Activated CD4-positive, CD25-positive, alpha-beta regulatory T cell treated with anti-CD3 and anti-CD28 coated beads, Interleukin-2, amount 50 U/mL, for 16 hours (primary cell): Measurements from ENCODE around the gene KLK15.
"Not testable (repeated sequence)": the region's sequence is repeated elsewhere in the genome, so short reads cannot be mapped to it uniquely, and the experiment has no call there.

Experiments
- DNase-seq: peaks from one replicate; pipeline ENCODE4 v3.0.0-alpha.2; 2020; ENCODE audit warnings: low read depth, low spot score

KLK15 gene

DNA sequence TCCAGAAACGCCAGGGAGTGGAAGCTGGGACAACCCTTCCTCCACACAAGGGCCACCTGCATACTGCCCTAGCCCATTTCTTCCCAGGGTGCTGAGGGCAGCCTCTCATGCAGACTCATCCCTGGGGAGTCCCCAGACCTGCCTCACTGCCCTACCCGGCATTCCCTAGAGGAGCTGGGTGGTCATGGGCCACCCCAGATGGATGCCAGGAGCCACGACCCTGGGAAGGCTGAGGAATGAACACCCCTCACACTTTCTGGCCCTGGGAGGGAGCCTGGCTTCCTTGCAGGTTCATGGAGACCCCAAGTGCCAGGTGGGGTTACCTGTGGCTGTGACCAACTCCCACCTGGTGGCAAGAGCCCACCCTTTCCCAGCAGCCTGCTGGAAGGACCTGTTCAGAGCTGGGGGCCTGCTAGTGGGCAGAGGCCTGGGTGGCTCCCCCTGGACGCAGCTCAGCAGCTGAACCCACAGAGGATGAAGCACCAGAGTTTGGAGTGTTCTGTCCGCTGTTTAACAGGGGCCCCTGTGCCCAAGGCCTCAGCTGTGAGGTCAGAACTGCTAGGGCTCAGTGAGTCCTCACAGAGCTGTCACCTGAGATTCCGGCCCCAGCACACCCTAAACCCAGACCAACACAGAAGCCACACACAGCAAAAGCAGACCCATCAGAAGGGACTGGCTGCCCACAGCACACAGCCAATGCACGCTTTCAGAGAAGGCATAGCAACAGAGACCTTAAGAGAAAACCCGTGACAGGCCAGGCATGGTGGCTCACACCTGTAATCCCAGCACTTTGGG lies 36.5 kb downstream of the KLK15 start:
- DNase-seq: no peak

GRCh38 chr19:50796128-50796633 lies 37.2 kb downstream of the KLK15 start:
- DNase-seq: no peak

- DNase-seq: no peak
These were observed 37.7 kb downstream of the KLK15 start for GRCh38 chr19:50795664-50796073.

DNA sequence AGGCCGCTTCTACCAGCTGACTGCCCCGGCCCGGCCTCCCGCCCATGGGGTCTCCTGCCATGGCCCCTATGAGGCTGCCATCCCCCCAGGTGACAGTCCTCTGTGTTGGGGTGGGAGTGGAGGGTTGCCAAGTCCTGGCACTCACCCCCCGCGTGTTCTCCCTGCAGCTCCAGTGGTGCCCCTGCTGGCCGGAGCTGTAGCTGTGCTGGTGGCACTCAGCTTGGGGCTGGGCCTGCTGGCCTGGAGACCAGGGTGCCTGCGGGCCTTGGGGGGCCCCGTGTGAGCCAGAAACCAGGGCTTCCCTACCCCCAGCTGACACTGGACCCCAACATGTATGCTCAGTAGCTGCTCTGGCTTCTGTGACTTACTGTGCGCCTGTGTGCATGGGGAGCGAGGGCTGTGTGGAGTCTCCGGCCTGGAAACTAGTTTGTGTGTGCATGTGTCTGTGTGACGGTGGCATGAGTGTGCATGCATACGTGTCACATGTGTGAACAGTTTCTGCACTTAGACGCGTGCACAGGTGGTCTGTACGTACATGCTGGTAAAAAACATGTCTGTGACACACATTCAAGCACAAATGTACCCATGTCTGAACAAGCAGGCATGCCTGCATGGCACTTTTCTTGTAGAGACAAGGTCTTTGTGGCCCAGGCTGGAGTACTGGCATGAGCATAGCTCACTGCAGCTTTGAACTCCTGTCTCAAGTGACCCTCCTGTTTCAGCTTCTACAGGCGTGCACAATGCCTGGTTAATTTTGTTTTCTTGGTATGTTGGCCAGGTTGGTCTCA lies 38.3 kb downstream of the KLK15 start:
- DNase-seq: no peak

DNA sequence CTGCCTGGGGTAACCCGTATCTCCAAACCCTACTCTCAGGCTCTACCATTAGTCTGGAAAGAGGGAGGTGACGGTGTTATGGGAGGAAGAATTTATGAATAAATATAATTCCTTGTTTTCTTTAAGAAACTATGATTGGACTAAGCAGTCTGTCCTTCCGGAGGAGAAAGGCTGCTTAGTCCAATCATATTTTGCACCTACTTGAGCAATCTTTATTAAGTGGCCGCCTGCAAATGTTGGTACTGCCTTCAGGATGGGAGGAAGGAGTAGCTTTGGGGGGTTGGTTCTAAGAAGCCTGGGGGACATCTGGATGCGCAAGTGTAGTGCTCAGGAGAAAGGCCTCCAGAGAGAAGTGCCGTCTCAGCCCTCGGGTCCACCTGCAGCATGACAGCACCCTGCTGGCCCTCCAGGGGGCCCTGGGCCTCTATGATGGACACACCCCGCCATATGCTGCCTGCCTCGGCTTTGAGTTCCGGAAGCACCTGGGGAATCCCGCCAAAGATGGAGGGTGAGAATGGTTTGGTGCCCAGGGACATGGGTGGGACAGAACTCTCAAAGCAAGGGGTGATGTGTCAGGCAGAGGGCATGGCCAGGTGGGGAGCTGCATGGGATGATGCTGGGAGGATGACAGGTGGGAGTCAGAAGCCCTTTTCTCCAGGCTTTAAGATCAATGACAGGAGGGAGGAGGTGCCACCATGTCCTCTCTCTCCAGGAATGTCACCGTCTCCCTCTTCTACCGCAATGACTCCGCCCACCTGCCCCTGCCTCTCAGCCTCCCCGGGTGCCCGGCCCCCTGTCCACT lies 39.1 kb downstream of the KLK15 start:
- no peak for DNase-seq

DNA sequence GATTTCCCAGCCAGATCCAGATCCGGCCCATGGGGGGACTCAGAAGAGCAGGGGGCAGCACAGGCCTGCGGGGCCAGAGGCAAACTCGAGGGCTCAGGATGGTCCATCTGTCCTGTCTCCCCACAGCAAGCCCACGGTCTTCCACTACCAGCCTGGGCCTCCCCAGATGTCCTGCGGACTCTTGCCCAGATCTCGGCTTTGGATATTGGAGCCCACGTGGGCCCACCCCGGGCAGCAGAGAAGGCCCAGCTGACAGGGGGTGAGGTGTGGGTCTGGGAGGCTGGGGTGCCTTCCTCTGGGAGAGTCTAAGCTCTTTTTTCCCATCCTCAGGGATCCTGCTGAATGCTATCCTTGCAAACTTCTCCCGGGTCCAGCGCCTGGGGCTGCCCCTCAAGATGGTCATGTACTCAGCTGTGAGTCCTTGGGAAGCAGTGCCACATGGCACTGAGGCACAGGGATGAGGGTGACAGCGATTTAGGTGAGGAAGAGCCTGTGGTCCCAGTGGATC lies 39.8 kb downstream of the KLK15 start:
- DNase-seq: no peak

DNA sequence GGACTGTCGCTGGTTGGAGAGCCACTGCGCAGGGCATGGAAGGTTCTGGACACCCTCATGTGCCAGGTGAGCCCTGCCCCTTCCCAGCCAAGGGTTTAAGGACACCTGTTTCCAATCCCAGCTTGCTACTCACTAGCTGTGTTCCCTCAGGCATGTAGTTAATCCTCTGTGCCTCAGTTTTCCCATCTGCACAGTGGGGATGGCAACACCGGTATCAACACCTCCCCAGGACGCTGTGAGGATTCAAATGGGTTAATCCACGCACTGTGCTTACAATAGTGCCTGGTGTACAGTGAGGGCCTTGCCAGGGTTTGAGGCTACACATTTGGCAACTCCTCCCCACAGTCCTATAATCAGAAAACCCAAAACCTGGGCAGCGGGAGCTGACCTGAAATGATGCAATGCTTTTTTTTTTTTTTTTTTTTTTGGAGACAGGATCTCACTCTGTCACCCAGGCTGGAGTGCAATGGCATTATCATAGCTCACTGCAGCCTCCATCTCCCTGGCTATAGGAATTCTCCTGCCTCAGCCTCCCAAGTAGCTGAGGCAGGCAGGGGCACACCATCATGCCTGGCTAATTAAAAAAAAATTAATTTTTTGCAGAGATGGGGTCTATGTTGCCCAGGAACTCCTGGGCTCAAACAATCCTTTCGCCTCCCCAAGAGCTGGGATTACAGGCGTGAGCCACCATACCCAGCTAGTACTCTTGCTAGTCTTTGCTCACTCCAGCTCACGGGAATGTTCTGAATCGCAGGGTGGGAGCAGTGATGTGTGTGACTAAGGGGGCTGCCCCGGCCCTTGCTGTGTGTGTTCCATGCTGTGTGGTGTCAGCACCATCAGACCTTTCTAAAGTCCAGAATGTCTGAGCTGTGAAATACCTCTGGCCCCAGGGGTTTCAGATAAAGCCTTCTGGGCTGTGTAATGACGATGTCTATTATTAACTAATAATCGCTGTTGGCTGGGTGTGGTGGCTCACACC lies 40.8 kb downstream of the KLK15 start:
- no peak for DNase-seq

DNA sequence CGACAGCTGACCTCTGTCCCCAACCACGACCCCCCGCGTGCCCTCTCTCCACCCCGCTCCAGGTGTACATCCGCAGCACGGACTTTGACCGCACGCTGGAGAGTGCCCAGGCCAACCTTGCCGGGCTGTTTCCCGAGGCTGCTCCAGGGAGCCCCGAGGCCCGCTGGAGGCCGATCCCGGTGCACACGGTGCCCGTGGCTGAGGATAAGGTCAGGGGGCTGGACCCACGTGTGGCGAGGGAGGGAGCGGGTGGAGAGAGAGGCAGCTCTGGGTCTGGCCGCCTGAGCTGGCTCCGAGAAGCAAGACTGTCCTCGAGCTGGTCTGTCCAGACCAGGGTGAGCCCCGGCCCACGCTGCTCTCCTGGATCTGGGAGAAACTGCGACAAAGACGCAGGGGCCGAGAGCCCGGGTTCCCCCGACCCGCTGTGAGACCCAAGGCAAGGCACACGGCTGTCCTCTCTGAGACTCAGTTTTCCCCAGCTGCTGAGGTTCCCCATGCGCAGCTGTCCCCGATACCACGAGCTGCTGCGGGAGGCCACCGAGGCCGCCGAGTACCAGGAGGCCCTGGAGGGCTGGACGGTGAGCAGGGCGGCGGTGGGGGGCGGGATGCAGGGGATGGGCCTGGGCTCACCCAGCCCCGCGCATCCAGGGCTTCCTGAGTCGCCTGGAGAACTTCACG lies 41.6 kb downstream of the KLK15 start:
- no peak for DNase-seq

GRCh38 chr19:50790922-50791467 lies 42.4 kb downstream of the KLK15 start:
- DNase-seq: no peak

DNA sequence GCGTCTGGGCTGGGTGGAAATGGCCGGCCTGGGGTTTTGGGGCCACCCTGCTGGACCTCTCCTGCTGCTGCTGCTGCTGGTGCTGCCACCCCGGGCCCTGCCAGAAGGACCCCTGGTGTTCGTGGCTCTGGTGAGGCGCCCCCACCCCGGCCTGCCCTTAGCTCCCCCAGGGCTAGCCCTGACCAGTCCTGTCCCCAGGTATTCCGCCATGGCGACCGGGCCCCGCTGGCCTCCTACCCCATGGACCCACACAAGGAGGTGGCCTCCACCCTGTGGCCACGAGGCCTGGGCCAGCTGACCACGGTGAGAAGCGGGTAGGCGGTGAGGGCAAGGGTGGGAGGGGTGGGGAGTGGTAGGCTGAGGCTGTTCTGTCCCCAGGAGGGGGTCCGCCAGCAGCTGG lies 43.0 kb downstream of the KLK15 start, which contains the start of gene ACP4:
Gene ACP4 (plus strand): TSS at position 20 of the 400 bp plus-strand sequence. CDS start 0 bp downstream, at position 20.
- DNase-seq: no peak

DNA sequence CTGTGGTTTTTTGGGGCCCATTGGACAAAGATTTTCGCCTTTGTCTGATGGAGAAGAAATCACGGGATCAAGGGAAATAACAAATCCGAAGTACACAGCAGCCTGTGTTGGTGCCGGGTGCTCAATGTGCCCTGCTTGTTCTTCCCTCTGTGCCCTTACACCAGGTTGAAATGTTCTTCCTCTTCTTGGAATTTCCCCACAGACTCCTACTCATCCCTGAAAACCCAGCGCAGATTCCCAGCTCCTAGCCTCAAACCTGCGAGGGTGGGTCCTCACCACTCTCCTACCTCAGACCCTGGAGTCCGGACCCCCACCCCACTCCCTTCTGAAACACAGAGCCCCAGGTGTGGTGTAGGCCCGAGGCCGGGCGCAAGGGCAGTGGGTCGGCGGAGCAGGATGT lies 48.0 kb downstream of the KLK15 start:
- no peak for DNase-seq

GRCh38 chr19:50784710-50785109 lies 48.7 kb downstream of the KLK15 start:
- no peak for DNase-seq

DNA sequence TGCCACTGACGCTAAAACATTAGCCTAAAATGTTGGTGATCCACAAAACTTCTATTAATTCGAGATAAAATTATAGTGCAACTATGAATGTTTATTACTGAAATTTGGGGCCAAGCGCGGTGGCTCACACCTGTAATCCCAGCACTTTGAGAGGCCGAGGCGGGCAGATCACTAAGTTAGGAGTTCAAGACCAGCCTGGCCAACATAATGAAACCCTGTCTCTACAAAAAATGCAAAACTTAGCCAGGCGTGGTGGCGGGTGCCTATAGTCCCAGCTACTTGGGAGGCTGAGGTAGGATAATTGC lies 49.6 kb downstream of the KLK15 start:
- not testable (repeated sequence) for DNase-seq

GRCh38 chr19:50780753-50781435 lies 52.5 kb downstream of the KLK15 start:
- DNase-seq: no peak

GRCh38 chr19:50779504-50780457 lies 53.6 kb downstream of the KLK15 start:
- DNase-seq: no peak

DNA sequence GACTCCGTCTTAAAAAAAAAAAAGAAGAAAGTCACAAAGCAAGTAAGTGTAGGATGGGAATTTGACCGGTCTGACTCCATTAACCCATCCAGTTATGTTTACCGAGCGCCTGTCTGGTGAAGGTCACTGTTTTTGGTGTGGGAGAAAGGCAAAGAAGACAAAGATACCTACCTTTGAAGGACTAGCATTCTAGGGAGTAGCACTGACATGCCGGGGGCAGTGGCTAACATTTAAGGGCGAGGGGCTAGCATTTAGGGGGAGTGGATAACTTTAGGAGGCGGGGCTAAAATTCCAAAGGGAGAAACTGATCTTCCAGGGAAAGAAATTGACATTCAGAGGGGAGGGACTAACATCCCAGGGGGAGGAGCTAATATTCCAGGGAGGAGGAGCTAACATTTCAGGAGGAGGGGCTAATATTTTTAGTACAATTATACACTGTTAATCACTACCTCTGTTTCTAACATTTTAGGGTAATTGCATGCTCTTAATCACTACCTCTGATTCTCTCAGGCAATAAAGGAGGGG lies 54.4 kb downstream of the KLK15 start:
- no peak for DNase-seq

GRCh38 chr19:50777830-50778303 lies 55.5 kb downstream of the KLK15 start:
- no peak for DNase-seq

DNA sequence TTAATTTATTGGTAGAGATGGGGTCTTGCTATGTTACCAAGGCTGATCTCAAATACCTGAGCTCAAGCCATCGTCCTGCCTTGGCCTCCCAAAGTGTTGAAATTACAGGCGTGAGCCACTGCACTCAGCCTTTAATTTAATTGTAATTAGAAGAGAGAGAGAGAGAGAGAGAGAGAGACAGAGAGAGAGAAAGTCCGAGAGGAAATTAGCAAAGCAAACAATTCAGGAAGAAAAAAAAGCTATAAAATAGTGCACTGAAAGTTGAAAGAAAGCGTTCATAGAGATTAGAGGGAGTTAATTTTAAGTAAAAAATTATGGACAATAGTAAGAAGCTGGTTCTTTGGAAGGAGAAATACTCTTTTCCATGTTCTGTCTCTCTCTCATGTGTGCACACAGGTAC lies 56.1 kb downstream of the KLK15 start:
- DNase-seq: no peak
